Peyer's patch (tissue), 4 donors: Measurements from ENCODE around the gene AP2A1. TPM values are rescaled to one million over a fixed set of nuclear protein-coding genes. Genes with fewer than 3 reads are reported as not detected.

Experiments
- DNase-seq, 3 donors: peaks; one replicate each; pipeline ENCODE4 v3.0.0-alpha.2; 2017 to 2019
- H3K27ac ChIP-seq, 4 donors: fragments of 200-600 bp; sonication (generic); one replicate each; pipeline ENCODE4 v1.5.1; 2016 to 2019
- H3K27me3 ChIP-seq, 2 donors: fragments of 200-600 bp; sonication (generic); one replicate each; pipeline ENCODE4 v1.5.1; 2019
- H3K36me3 ChIP-seq, 3 donors: fragments of 200-600 bp; sonication (generic); one replicate each; pipeline ENCODE4 v1.5.1; 2016 to 2019
- H3K4me1 ChIP-seq, 4 donors: fragments of 200-600 bp; sonication (generic); one replicate each; pipeline ENCODE4 v1.5.1; 2016 to 2019
- H3K4me3 ChIP-seq, 4 donors: fragments of 200-600 bp; sonication (generic); 1 replicate in 3 of 4; 2 replicates in 1 of 4; pipeline ENCODE4 v1.5.1; 2016 to 2019; ENCODE audit warnings: mild to moderate bottlenecking in 1 of 4
- H3K9me3 ChIP-seq, 4 donors: fragments of 200-600 bp; sonication (generic); one replicate each; pipeline ENCODE4 v1.5.1; 2016 to 2019; ENCODE audit warnings: mild to moderate bottlenecking in 1 of 4
- CTCF ChIP-seq, 6 experiments: fragments of 450-650 bp in 4 of 6; fragments of 200-600 bp in 2 of 6; sonication (generic) in 1 of 6; IDR thresholded peaks; one replicate each; pipeline ENCODE4 v1.5.1; 2017 to 2019; ENCODE audit warnings: antibody characterized with exemption in 6 of 6, mild to moderate bottlenecking in 3 of 6, moderate library complexity in 1 of 6
- POLR2A ChIP-seq, 2 donors: fragments of 450-650 bp; IDR thresholded peaks; one replicate each; pipeline ENCODE4 v1.5.1; 2017; ENCODE audit warnings: antibody characterized with exemption in 2 of 2, mild to moderate bottlenecking in 2 of 2, moderate library complexity in 2 of 2
- total RNA-seq, 4 donors: library from RNA; depleted of rRNA; stranded (reverse); fragments of >200 nt; gene quantifications; one replicate each; pipeline ENCODE4 v1.1.0, GENCODE V29; 2016

The AP2A1 gene
- total RNA-seq, 4 donors from 2014 or later, result 57.8 to 102 (median 85.1) TPM

DNA sequence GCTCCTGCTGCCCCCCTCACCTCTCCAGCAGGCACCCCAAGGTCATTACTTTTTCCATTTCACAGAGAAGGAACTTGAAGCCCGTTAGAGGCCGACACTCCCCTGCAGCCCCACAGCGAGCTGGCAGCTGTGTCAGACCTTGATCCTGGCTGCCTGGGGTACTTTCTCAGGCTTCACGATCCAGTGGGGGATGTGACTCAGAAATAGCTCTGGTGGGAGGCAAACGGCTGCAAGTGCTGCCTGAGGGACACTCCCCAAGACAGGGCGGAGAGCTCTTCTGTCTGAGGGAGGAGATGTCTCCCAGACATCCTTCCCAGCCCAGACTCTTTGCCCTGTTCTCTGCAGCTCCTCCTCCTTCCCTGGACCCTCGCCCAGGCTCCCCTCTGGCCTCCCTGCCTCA, 8.5 kb upstream of the AP2A1 start:
- no peaks in the 10 kb centered on the region for H3K4me1 ChIP-seq
- H3K27ac ChIP-seq, result no peak overlapping the region

DNA sequence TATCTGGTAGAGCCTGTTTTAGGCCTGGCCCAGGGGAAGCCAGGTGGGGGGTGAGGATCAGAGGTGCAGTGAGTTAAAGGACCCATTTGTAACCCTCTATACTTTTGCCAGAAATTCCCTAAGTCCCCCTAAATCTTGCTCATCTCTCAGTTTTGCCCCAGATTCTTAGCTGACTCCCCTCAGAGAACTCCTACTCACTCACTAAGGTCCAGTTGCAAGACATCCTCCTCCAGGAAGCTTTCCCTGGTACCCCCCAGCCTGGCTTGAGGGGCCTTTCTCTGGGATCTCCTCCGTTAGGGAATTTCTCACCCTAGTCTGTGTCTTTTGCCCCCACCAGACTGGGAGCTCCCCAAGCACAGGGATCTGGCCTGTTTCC, 5.6 kb upstream of the AP2A1 start:
- TF ChIP-seq POLR2A (IDR thresholded peaks at IDR 0.05), result no peak
- TF ChIP-seq CTCF (IDR thresholded peaks at IDR 0.05), result no peak
- Histone ChIP-seq H3K27ac (no peak overlapping the region), H3K36me3 (no peaks in the 10 kb centered on the region), H3K4me1 (peaks cover 0 to 6% (median 2%) of the 10 kb centered on the region in 4 donors), H3K9me3 (no peaks in the 10 kb centered on the region), H3K4me3 (no peak overlapping the region), H3K27me3 (no peaks in the 10 kb centered on the region)
- no peak for DNase-seq

More for the DNA sequence above, 8.5 kb upstream of the AP2A1 start:
- no peaks in the 10 kb centered on the region for H3K36me3 ChIP-seq
- H3K4me3 ChIP-seq, result no peak overlapping the region
- H3K9me3 ChIP-seq, result no peaks in the 10 kb centered on the region
- TF ChIP-seq CTCF (IDR thresholded peaks at IDR 0.05) (no peak), POLR2A (IDR thresholded peaks at IDR 0.05) (no peak)
- no peaks in the 10 kb centered on the region for H3K27me3 ChIP-seq
- DNase-seq, result no peak

DNA sequence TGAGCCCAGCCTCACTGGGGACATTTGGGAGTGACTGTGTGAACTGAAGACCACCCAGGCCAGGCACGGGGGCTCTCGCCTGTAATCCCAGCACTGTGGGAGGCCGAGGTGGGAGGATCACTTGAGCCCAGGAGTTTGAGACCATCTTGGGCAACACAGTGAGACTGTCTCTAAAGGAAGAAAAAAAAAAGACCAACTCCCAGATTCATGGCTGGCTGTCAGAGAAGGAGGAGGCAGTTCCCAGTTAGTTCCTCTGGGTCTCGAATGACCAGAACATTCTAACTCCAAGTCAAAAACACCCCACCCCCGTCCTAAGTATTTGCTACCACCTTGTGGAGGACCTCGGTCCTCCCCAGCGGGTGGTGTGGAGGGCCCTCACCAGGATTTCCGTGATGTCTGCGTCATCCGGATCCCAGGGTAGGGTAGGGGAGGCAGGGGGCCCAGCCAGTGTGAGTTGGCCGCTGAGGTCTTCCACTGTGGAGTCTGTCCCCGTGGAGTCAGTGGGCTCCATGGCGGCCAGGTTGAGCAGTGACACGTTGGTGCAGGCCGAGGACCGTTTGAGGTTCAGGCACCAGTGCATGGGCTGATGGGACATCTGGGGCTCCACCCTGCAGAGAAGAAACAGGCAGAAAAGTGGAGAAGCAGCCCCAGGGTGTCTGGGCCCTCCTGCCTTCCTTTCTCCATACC, 5.0 kb upstream of the AP2A1 start:
- Histone ChIP-seq H3K4me3 (no peak overlapping the region), H3K36me3 (no peaks in the 10 kb centered on the region), H3K4me1 (peaks cover 0 to 6% (median 2%) of the 10 kb centered on the region in 4 donors), H3K9me3 (no peaks in the 10 kb centered on the region), H3K27me3 (no peaks in the 10 kb centered on the region), H3K27ac (no peak overlapping the region)
- TF ChIP-seq POLR2A (IDR thresholded peaks at IDR 0.05) (no peak), CTCF (IDR thresholded peaks at IDR 0.05) (no peak)
- no peak for DNase-seq

- TF ChIP-seq POLR2A (IDR thresholded peaks at IDR 0.05) (no peak), CTCF (IDR thresholded peaks at IDR 0.05) (no peak)
- no peaks in the 10 kb centered on the region for H3K9me3 ChIP-seq
- H3K36me3 ChIP-seq, result no peaks in the 10 kb centered on the region
- H3K27ac ChIP-seq, result no peak within 1 kb of the TSS
- H3K4me3 ChIP-seq, result no peak within 1 kb of the TSS
- H3K4me1 ChIP-seq, result peaks cover 4 to 13% (median 5%) of the 10 kb centered on the region in 4 donors
- H3K27me3 ChIP-seq, result no peaks in the 10 kb centered on the region
- no peak for DNase-seq
Measured at GRCh38 chr19:49763230-49763629, 3.6 kb upstream of the AP2A1 start, which contains the start of gene TSKS. TSKS (minus strand) TSS chr19:49763306; CDS start chr19:49763247, 59 bp downstream.

- no peak overlapping the region for H3K27ac ChIP-seq
- H3K4me3 ChIP-seq, result no peak overlapping the region
- no peaks in the 10 kb centered on the region for H3K9me3 ChIP-seq
- DNase-seq, result no peak
- TF ChIP-seq POLR2A (IDR thresholded peaks at IDR 0.05) (no peak), CTCF (IDR thresholded peaks at IDR 0.05) (no peak)
- no peaks in the 10 kb centered on the region for H3K27me3 ChIP-seq
- no peaks in the 10 kb centered on the region for H3K36me3 ChIP-seq
- H3K4me1 ChIP-seq, result peaks cover 5 to 24% (median 6%) of the 10 kb centered on the region in 4 donors
Measured at GRCh38 chr19:49764341-49764740, 2.5 kb upstream of the AP2A1 start.
